DMS153 treated with DMSO at 0.1 percent for 48 hours (cell line): Measurements from ENCODE around the gene MYT1.
"Not testable (repeated sequence)": the region's sequence is repeated elsewhere in the genome, so short reads cannot be mapped to it uniquely, and the experiment has no call there.

Experiments used
- DNase-seq: peaks from one replicate; lab custom pipeline; 2025; ENCODE audit not compliant: unreplicated experiment; lab: John Stamatoyannopoulos, UW

The MYT1 gene

GRCh38 chr20:64166721-64167615 lies 2.7 kb downstream of the MYT1 start:
- no peak for DNase-seq

DNA sequence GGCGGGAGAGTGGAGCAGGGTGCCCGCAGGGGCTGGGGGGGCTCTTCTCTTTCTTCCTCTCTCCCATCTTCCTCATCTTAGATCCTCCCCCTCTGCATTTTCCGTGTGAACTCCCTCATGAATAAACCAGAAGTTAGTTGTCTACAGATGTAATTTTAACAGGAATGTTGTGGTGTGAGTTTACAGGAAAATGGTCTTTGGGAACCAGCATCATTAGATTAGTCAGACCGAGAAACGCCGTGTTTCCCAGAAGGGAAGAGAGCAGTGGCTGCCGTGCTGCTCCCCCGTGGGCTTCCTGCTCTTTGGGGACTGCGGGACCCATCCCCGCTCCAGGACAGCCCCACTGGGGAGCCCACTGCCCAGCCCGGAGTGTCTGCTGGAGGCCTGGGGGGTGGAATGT lies 3.4 kb downstream of the MYT1 start:
- DNase-seq: no peak

GRCh38 chr20:64168381-64169090 lies 4.3 kb downstream of the MYT1 start:
- DNase-seq: no peak

DNA sequence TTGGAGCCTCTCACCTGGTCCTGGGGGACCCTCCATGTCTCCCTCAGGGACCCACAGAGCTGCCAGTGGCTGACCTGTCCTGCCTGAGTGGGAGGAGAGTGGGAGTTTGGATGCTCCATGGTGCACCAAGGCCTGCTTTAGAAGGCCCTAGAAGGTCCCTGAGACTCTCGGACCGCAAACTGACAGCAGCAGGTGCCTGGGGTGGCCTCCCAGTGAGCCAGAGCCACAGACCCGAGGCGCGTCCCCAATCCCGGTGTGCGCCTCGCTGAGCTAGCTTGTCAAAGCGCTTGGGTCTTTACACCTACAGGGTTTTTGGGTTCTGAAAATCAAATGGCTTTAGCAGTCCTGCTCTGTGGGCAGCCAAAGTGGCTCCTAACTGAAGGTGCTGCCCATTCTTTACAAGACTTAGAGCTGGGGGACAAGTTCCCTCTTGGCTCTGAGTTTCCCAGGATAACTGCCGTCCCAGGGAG lies 4.9 kb downstream of the MYT1 start:
- no peak for DNase-seq

DNA sequence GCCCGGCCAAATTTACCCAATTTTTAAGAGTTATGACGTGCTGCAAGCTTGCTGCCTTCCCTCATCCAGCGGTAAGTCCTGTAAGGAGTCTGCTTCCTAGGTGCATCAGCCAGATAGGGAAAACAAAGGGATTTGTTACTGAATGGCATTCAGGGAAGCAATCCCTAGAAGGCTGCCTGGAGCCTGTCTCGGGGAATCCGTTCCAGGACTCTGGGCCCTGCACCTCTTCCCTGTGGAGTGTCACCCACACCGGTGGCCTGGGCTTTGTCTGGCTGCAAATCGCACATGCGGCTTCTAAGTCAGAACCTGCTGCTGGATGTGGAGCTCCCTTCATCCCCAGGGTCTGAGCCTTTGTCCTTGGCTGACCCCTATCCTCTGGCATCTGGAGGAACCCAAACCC lies 7.0 kb downstream of the MYT1 start:
- no peak for DNase-seq

DNA sequence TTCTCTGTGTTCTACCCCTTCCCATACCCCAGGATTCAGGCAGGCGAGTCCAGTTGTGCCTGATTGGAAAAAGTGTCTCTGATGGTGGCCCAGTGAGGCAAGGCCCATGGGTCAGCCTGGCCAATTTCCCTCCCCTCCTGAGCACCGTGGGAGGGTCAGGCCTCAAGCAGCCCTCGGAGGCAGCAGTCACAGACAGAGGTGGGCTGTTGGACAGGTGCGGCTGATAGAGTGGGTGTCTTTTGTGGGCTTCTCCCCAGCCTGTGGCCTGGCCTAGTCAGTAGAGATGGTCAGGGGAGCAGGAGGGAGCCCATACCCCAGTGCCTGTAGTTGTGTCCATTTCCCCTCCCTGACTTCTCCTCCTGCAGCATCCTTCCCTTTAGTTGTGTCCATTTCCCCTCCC lies 8.9 kb downstream of the MYT1 start:
- no peak for DNase-seq

DNA sequence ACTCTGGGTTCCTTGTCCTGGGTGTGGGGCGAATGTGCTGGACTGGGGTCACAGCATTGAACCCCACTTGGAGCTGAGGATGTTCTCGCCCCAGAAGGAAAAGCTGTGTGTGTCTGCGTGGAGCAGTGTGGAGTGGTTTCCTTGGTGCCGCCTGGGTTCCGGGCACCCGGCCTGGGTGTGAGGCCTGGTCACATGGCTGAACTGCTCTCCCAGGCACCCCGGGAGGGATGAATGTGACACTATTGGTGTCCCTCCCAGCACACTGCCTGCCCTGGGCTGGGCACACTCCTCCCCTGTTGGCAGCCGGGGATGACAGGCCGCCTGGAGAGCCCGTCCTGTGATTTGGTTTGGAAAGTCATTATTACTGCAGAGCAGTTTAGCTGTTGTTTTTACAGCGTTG lies 12.3 kb downstream of the MYT1 start:
- no peak for DNase-seq

- no peak for DNase-seq
Measured at GRCh38 chr20:64176971-64177370, 12.7 kb downstream of the MYT1 start.

GRCh38 chr20:64177384-64177783 lies 13.1 kb downstream of the MYT1 start:
- no peak for DNase-seq

- DNase-seq: no peak
Measured at GRCh38 chr20:64177787-64178186, 13.5 kb downstream of the MYT1 start.

GRCh38 chr20:64178925-64179324 lies 14.7 kb downstream of the MYT1 start:
- DNase-seq: not testable (repeated sequence)

GRCh38 chr20:64179805-64180204 lies 15.6 kb downstream of the MYT1 start:
- DNase-seq: no peak

DNA sequence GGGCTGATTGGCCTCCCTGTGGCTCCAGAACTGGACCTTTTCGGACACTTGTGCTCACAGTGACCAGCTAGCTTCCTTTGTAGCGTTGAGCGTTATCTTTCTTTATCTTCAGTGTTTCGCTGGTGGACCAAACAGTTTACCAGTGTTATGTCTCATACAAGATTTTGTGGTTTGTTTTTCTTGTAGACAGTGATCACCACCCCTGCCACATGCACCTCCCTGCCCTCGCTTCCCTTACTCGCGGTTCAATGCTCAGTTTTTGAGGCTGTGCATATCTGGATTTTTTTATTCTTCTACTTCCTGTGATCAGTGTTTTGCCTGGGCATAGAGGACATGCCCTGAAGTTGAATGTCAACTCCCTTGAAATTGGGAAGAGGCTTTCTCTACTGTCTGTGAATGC lies 16.4 kb downstream of the MYT1 start:
- DNase-seq: no peak

GRCh38 chr20:64181391-64181790 lies 17.1 kb downstream of the MYT1 start:
- DNase-seq: no peak

DNA sequence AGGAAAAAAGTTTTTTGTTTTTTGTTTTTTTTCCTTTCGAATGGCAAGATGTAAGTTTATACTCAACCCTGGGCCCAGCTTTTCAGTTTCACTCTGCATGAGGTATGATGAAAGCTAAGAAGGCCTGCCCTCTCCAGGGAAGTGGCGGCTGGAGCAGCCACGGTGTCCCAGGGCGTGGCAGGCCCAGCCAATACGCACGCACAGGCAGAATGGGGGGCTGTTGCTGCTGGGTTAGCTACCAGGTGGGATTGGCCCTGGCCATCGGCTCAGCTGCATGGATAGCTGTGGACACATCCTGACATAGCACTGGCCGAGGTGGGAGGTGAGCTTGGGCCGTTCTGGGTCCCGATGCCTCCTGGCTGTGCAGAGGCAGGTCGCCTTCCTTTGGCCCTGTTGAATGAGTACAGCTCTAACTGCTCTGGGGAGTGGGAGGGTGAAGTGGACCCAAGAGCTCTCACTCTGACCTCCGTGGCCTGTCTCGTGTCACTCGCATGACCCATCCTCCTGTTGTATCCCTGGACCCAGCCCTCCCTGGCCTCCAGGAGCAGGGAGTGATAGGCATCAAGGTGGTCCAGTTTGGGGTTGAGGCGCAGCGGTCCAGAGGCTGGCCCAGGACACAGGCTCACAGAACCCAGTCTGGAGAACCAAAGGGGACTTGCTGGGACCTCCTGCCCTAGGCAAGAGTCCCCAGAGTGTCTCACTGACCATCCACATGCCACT lies 18.1 kb downstream of the MYT1 start:
- DNase-seq: no peak

- no peak for DNase-seq
Measured at GRCh38 chr20:64183313-64183712, 19.1 kb downstream of the MYT1 start.

DNA sequence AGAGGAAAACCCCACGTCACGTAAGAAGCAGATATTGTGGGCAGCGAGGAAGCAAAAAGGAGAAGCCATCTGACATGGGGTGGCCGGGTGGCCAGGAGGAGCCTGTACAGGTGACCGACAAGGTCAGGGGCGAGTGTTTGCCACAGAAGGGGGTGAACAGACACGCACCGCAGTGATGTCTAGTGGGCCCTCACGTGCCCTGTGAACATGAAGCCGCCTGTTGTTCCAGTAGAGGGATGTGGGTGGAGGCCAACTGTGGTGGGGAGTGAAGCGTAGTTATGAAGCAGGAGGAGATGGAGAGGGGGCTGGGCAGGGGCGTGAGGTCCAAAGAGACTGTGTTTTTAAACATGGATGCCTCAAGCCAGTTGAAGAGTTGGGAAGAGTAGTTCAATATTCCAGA lies 20.5 kb downstream of the MYT1 start:
- DNase-seq: no peak

GRCh38 chr20:64185276-64185900 lies 21.1 kb downstream of the MYT1 start:
- no peak for DNase-seq

DNA sequence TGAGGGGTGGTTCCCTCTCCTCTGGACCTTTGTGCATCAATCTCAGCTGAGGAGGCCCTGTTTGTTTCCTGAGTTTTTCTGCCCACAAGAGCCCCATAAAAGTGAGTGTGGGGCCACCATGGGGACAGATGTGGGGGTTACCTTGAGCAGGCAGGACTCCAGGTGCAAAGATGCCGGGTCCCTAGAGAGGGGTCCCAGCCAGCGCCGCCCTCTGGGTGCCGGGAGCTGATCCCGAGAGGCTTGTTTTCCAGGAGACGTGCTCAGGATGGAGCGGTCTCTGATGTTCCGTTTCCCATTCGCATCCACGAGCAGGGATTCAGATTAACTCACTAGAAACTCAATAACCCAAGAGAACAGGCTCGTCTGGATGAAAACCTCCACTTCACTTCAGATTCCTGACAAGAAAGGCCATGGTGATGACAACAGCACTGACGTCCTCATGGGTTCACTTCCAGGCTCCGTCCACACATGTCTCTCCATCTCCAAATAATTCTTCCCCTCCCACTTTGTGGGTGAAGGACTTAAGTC lies 21.9 kb downstream of the MYT1 start:
- DNase-seq: no peak

- not testable (repeated sequence) for DNase-seq
Measured at GRCh38 chr20:64187213-64187612, 23.0 kb downstream of the MYT1 start.

DNA sequence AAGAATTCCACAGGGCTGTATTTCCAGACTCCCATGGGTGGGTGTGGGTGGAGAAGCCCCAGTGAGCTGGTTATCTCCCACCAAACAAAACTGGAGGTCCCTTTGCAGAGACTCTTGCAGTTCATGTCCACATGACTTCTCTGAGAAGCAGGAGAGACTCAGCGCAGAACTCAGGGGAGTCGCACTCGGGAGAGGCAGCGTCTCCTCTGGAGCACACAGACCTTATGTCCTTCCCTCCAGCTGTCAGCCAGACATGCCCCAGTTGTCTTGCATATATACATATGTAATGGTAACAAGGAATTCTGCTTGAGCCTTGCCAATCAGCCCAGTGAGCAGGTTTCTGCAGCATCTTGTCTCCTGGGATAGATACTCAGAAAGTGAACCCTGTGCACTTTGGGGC lies 23.8 kb downstream of the MYT1 start:
- no peak for DNase-seq
